Measurements from ENCODE around the gene AZI2.

GRCh38 chr3:28326458-28326926 is 22.1 kb downstream of the AZI2 start:
- no peak for TF ChIP-seq CTCF (IDR thresholded peaks at IDR 0.05 in 8 of 11, conservative IDR thresholded peaks at IDR 0.05 in 3 of 11)
- no peak for TF ChIP-seq POLR2A (IDR thresholded peaks at IDR 0.05)
- TF ChIP-seq POLR2AphosphoS5 (IDR thresholded peaks at IDR 0.05), result peak in 1 of 3 donors; percentile 45

Data from spleen (tissue), 7 donors.